ENCODE results near the gene PPP1R26.

Gene PPP1R26

GRCh38 chr9:135487281-135488012 lies 7.9 kb downstream of the PPP1R26 start:
- Histone ChIP-seq H3K27me3 (ENCODE audit: insufficient read depth, poor library complexity, severe bottlenecking) (no peaks in the 10 kb centered on the region), H3K27ac (replicated peaks) (no peak overlapping the region), H3K4me3 (replicated peaks; ENCODE audit: insufficient read depth, low read length) (no peak overlapping the region)
- TF ChIP-seq CTCF (IDR thresholded peaks at IDR 0.05; ENCODE audit: insufficient read depth, low read length) (no peak), GABPA (IDR thresholded peaks at IDR 0.05; ENCODE audit: low read depth) (no peak), POLR2AphosphoS5 (IDR thresholded peaks at IDR 0.05; ENCODE audit: low read depth) (no peak), REST (IDR thresholded peaks at IDR 0.05; ENCODE audit: insufficient replicate concordance, low read depth) (no peak), SPI1 (IDR thresholded peaks at IDR 0.05; ENCODE audit: borderline replicate concordance, low read depth) (no peak)
- DNase-seq (ENCODE audit: low read depth in 1 of 2, low spot score in 1 of 2), result no peak

- no peak for DNase-seq (ENCODE audit: low read depth in 1 of 2, low spot score in 1 of 2)
- no peak overlapping the region for H3K4me3 ChIP-seq (replicated peaks; ENCODE audit: insufficient read depth, low read length)
- H3K27me3 ChIP-seq (ENCODE audit: insufficient read depth, poor library complexity, severe bottlenecking), result no peaks in the 10 kb centered on the region
- no peak for TF ChIP-seq CTCF (IDR thresholded peaks at IDR 0.05; ENCODE audit: insufficient read depth, low read length)
- no peak for TF ChIP-seq POLR2AphosphoS5 (IDR thresholded peaks at IDR 0.05; ENCODE audit: low read depth)
- TF ChIP-seq REST (IDR thresholded peaks at IDR 0.05; ENCODE audit: insufficient replicate concordance, low read depth), result no peak
- TF ChIP-seq GABPA (IDR thresholded peaks at IDR 0.05; ENCODE audit: low read depth), result no peak
- H3K27ac ChIP-seq (replicated peaks), result no peak overlapping the region
Observed at GRCh38 chr9:135488013-135488330, 8.4 kb downstream of the PPP1R26 start.

- H3K4me3 ChIP-seq (replicated peaks; ENCODE audit: insufficient read depth, low read length), result no peak overlapping the region
- DNase-seq (ENCODE audit: low read depth in 1 of 2, low spot score in 1 of 2), result no peak
Observed at GRCh38 chr9:135488527-135488926, 8.9 kb downstream of the PPP1R26 start.

More at GRCh38 chr9:135488527-135488926, 8.9 kb downstream of the PPP1R26 start:
- TF ChIP-seq SPI1 (IDR thresholded peaks at IDR 0.05; ENCODE audit: borderline replicate concordance, low read depth) (no peak), POLR2AphosphoS5 (IDR thresholded peaks at IDR 0.05; ENCODE audit: low read depth) (no peak), REST (IDR thresholded peaks at IDR 0.05; ENCODE audit: insufficient replicate concordance, low read depth) (no peak), GABPA (IDR thresholded peaks at IDR 0.05; ENCODE audit: low read depth) (no peak), CTCF (IDR thresholded peaks at IDR 0.05; ENCODE audit: insufficient read depth, low read length) (no peak)
- Histone ChIP-seq H3K27ac (replicated peaks) (no peak overlapping the region), H3K27me3 (ENCODE audit: insufficient read depth, poor library complexity, severe bottlenecking) (no peaks in the 10 kb centered on the region)
